NCI-H82 treated with DMSO at 0.1 percent for 48 hours (cell line): Measurements from ENCODE around the gene PRKAG2.

Source experiments
- DNase-seq: peaks from one replicate; lab custom pipeline; 2025; ENCODE audit not compliant: unreplicated experiment; lab: John Stamatoyannopoulos, UW

The PRKAG2 gene

DNA sequence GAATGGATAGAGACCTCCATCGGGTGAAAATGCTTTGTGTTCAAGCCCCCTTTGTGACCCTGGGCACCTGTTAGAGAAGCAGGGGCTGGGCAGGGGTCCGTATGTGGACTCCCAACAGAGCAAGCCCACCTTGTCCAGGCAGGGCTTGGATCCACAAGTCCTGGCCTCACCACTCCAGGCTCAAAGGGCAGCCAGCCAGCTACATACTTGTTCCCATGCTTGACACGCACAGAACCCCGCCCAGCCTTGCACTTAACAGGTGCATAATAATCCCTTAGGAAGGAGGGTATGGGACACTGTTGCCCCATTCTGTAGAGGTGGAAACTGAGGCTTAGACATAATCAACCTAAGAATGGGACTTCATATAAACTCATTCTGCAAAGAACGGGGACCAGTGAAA lies 160.6 kb downstream of the PRKAG2 start:
- DNase-seq = no peak

GRCh38 chr7:151715666-151716315 lies 161.1 kb downstream of the PRKAG2 start:
- no peak for DNase-seq

DNA sequence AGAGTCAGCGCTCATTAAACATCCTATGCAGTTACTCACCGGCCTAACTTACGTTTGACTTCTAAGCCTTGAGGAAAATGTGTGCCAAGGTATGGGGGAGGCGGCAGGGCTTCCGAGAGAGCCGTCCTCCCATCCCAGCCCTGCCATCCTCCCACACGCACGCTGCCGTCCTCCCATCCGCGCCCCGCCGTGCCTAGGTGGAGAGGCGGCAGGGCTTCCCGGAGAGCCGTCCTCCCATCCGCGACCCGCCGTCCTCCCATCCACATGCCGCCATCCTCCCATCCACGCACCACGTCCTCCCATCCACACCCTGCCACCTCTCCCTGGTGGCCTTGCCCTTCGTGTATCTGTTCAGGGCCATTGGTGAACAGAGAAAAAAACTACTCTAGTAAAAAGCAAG lies 162.7 kb downstream of the PRKAG2 start:
- no peak for DNase-seq

GRCh38 chr7:151712810-151713125 lies 164.1 kb downstream of the PRKAG2 start:
- no peak for DNase-seq

DNA sequence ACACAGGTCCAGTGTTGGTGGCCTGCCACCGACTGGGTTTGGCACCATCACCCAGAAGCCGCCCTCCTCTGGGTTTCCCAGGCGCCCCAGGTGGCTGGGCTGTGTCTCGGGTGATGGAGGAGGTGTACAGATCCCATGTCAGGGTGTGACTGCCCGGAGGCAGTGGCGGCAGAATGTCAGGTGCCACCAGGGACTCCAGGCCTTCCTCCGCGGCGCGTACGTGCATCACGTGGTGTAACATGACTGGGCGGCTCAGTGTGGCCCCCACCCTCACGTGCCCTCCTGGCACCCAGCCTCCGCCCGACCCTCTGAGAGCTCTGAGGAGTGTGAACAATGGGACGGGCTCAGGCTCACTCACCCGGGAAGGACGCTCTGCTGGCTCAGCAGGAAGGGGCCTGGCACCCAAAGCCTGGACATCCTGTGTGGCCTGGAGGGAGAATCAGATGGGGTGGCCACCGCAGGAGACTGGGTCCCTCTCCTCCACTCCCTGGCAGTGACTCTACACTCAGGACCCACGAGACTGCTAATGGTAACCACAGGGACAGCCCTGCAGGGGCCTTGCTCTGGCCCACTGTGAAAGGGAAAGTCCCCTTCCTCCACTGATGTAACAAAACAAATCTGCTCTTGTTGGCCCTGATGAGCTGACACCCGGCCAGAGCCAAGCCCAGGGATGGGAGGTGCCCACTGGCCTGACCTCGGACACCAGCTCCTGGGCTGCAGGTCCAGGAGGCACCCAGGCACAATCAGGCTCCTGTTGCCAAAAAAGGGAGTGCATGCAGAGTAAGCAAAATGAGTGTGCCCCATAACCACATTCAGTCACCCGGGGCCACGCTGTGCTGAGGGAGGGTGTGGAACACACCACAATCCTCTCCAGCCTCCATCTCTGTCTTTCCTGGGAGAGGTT lies 164.8 kb downstream of the PRKAG2 start:
- no peak for DNase-seq

DNA sequence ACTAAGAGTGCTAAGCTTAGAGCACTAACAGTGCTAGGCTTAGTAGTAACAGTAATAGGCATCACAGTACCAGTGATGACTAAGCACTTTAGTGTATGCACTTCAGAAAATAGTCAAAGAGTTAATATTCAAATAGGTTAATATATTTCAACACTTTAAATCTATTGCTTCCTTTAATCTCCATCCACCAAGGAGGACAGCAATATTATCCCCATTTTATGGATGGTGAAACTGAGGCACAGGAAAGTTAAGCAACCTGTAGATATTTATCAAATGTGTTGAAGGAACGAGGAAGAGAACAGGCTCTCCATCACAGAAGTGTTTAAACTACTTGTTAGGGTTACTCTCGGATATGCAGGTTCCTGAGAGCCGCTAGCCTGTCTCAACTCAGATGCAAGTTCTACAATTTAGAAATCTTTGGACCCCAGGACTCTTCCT lies 165.5 kb downstream of the PRKAG2 start:
- DNase-seq = no peak

DNA sequence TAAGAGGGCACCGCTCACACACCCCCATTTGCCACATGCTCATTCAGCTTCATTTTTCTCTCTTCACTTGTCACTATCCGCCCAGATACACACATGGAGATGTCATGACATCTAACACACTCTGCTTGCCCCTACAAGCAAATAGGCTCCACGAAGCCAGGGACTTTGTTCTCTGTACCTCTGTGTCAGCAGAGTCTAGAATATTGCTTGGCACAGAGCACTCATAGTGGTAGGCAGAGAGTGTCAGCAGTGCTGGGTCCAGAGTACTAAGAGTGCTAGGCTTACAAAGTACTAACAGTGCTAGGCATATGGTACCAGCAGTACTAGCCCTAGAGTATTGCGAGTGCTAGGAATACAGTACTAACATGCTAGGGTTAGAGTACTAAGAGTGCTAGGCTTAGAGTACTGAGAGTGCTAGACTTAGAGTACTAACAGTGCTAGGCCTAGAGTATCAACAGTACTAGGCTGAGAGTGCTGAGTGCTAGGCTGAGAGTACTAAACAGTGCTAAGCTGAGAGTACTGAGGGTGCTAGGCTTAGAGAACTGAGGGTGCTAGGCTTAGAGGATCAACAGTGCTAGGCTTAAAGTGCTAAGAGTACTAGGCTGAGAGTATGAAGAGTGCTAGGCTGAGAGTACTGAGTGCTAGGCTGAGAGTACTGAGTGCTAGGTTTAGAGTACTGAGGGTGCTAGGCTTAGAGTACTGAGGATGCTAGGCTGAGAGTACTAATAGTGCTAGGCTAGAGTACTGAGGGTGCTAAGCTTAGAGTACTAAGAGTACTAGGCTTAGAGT lies 166.1 kb downstream of the PRKAG2 start:
- DNase-seq = no peak

- no peak for DNase-seq
These were observed 166.7 kb downstream of the PRKAG2 start for GRCh38 chr7:151710121-151710640.

DNA sequence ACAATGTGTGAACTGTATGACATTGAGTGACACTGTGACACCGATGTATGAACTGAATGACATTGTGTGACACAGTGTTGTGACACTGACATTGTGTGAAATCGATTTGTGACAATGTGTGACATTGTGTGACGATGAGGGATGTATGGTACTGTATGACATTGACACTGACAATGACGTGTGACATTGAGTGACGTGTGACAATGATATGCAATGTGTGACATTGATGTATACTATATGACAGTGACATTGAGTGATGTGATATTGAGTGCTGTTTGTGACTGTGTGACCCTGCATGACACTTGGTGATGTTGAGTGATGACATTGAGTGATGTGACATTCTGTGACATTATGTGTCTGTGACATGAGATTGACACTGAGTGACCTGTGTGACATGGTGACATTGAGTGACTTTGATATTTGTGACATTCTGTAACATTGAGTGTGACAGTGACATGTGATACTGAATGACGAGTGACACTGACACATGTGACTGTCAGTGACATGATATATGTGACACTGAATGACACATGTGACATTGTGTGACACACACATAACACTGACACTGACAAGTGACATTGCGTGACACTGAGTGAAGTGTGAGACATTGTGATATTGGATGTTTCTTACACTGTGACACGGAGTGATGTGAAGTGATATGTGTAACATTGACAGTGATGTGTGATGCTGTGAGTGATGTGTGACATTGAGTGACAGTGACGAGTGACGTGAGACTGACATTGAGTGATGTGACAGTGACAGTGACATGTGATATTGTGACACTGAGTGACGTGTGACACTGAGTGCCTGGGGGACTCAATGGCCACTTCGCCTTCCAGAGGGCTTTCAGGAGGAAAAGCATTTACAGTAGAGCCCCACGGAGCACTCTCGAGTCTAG lies 167.5 kb downstream of the PRKAG2 start:
- no peak for DNase-seq

DNA sequence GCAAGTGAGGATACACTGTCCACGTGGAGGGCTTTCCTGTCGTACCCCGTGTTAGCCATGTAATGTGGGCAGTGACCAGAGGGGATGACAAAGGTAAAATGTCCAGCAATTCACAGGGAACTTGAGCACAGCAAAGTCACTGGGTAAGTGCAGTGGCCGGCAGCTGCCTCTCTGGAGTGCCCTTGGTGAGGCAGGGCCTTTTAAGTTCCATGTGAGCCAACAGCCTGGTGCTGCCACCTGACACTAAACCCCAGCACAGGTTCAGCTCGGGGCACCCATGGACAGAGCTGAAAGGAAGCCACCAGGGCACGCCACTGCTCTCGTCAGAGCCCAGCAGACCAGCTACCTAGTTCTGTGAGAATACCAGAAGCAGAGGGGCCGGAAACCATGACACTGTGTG lies 168.3 kb downstream of the PRKAG2 start:
- no peak for DNase-seq

GRCh38 chr7:151707757-151708156 lies 169.2 kb downstream of the PRKAG2 start:
- no peak for DNase-seq

GRCh38 chr7:151707105-151707469 lies 169.8 kb downstream of the PRKAG2 start:
- no peak for DNase-seq

DNA sequence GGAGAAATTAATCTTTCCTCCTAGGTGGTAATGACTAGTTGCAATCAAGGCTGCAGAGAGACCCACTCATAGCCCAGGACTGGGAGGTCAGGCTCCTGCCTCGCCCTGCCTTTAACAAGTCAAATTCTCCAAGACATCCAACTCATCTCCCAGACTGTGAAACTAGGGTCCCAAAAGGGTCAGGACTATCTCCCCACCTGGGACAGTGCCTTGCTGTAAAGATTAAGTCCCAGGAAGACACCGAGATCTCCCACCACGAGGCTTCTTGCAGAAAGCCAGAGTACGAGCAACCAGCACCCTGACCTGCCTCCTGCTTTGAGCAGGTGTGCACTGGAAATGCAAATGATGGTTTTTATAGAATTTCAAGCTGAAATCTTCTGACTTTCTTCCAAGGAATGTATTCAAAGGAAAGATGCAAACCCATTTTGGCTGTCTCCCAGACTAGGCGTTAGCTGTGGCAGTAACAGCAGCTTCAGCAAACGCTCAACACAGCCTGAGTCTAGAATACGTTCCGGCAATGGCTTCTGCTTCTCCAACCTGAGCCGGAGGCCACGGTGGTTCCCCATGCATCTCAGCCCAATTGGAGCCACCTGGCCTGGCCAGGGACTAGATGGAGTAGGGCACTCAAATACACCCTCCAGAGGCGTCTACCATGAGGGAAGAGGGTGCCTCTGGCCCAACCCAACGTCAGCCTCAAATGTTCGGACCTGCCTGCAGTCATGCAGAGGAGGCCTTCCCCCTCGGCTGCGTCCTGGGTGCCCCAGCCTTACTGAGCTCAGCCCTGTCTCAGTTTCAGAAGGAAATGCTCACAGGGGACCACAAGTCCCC lies 170.4 kb downstream of the PRKAG2 start:
- no peak for DNase-seq

- no peak for DNase-seq
These were observed 171.2 kb downstream of the PRKAG2 start for GRCh38 chr7:151705636-151706276.

DNA sequence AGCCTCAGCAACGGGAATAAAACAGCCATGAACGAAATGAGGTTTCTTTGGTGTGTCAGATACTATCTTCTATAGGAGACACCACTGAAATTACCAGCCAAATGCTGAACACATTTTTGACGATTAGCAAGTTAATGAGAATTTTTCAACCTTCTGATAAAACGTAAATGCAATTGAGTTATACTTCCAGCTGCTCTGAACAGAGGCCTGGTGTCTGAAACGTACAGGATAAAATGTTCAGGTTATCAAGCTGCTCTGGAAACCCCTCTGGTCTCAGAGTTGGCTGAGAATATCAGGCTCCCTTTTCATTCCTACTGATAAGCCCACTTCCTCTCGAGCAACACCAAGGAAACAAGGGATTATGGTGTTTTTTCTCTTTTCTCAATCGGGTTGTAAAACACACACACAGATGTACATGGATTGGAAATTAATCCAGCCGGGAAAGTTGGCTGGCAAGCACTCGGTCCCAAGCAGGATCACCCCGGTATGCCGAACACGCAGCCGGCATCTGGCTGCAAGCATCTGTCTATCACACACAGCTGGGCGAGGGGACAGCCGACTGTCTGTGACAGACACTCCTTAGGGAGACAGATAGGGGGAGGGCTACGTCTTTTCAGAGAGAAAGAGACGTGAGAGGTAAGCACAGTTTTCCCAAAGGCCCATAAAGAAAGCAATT lies 171.8 kb downstream of the PRKAG2 start:
- no peak for DNase-seq

- DNase-seq = no peak
These were observed 172.5 kb downstream of the PRKAG2 start for GRCh38 chr7:151704299-151704959.

- no peak for DNase-seq
These were observed 174.0 kb downstream of the PRKAG2 start for GRCh38 chr7:151702961-151703360.

- no peak for DNase-seq
These were observed 176.2 kb downstream of the PRKAG2 start for GRCh38 chr7:151700586-151701165.
